CD4-positive, alpha-beta T cell treated with Interleukin-4 for 4 hours (primary cell): Measurements from ENCODE around the gene RNU6-9.

ENCODE experiments used
- DNase-seq: peaks from one replicate; pipeline ENCODE4 v3.0.0-alpha.2; 2020

Gene RNU6-9

GRCh38 chr19:919199-920050 lies 26.1 kb downstream of the RNU6-9 start:
- peak; percentile 24 for DNase-seq

- peak; percentile 70 for DNase-seq
These were observed 27.0 kb downstream of the RNU6-9 start for GRCh38 chr19:920051-920864.

GRCh38 chr19:924553-925086 lies 31.3 kb downstream of the RNU6-9 start:
- no peak for DNase-seq

- peak; percentile 70 for DNase-seq
These were observed 31.8 kb downstream of the RNU6-9 start for GRCh38 chr19:925087-925525.

- peak; percentile 69 for DNase-seq
These were observed 32.4 kb downstream of the RNU6-9 start, which contains the start of gene ARID3A for GRCh38 chr19:925526-926322. ARID3A (plus strand) TSS chr19:926035; CDS start chr19:929529, 3,494 bp downstream.

- no peak for DNase-seq
These were observed 33.0 kb downstream of the RNU6-9 start for GRCh38 chr19:926323-926588.

- DNase-seq, result peak; percentile 28
These were observed 33.5 kb downstream of the RNU6-9 start for GRCh38 chr19:926589-927350.

GRCh38 chr19:927351-927779 lies 34.1 kb downstream of the RNU6-9 start:
- DNase-seq, result no peak

- no peak for DNase-seq
These were observed 34.6 kb downstream of the RNU6-9 start for GRCh38 chr19:927780-928401.

GRCh38 chr19:928471-929202 lies 35.4 kb downstream of the RNU6-9 start:
- no peak for DNase-seq

GRCh38 chr19:929203-929890 lies 36.1 kb downstream of the RNU6-9 start:
- DNase-seq, result no peak

GRCh38 chr19:929891-930258 lies 36.6 kb downstream of the RNU6-9 start:
- DNase-seq, result no peak

- DNase-seq, result no peak
These were observed 38.8 kb downstream of the RNU6-9 start for GRCh38 chr19:931860-932647.

GRCh38 chr19:932648-933552 lies 39.6 kb downstream of the RNU6-9 start:
- DNase-seq, result peak; percentile 27

- no peak for DNase-seq
These were observed 40.2 kb downstream of the RNU6-9 start for GRCh38 chr19:933553-933882.

- DNase-seq, result no peak
These were observed 41.0 kb downstream of the RNU6-9 start for GRCh38 chr19:934197-934840.

GRCh38 chr19:934865-935479 lies 41.7 kb downstream of the RNU6-9 start:
- DNase-seq, result no peak

- DNase-seq, result no peak
These were observed 42.9 kb downstream of the RNU6-9 start for GRCh38 chr19:936175-936546.
